Lower lobe of right lung (tissue), 2 donors: ENCODE results near the gene LSAMP. TPM values are rescaled to one million over a fixed set of nuclear protein-coding genes. Genes with fewer than 3 reads are reported as not detected.

Experiments
- ATAC-seq, 2 donors: fragments of 200-7000 bp; cut with Tn5 transposase; one replicate each; pipeline ENCODE4 v1.9.1; 2020 to 2022; ENCODE audit warnings: mild to moderate bottlenecking in 2 of 2, moderate library complexity in 2 of 2
- DNase-seq: peaks from one replicate; pipeline ENCODE4 v3.0.0-alpha.2; 2020
- H3K27ac ChIP-seq: fragments of 200-600 bp; one replicate; pipeline ENCODE4 v1.8.0; 2022
- H3K27me3 ChIP-seq: fragments of 200-600 bp; one replicate; pipeline ENCODE4 v1.8.0; 2022; ENCODE audit warnings: low read depth
- H3K36me3 ChIP-seq: fragments of 200-600 bp; one replicate; pipeline ENCODE4 v1.8.0; 2022; ENCODE audit warnings: mild to moderate bottlenecking
- H3K4me1 ChIP-seq: fragments of 200-600 bp; one replicate; pipeline ENCODE4 v1.8.0; 2022
- H3K4me3 ChIP-seq: fragments of 200-600 bp; one replicate; pipeline ENCODE4 v1.8.0; 2022; ENCODE audit warnings: mild to moderate bottlenecking
- H3K9me3 ChIP-seq: fragments of 200-600 bp; one replicate; pipeline ENCODE4 v1.8.0; 2022
- CTCF ChIP-seq: fragments of 200-600 bp; IDR thresholded peaks from one replicate; pipeline ENCODE4 v1.8.0; 2022; ENCODE audit warnings: antibody characterized with exemption, mild to moderate bottlenecking
- intact Hi-C: fragments of 100-400 bp; cut with DNase I; formaldehyde crosslinking; loops from one replicate; pipeline ENCODE4 v1.11.0; 2022
- total RNA-seq: library from RNA; stranded (reverse); fragmentation: NEBNext Ultra II Directional; extraction: Animal tissue kit (Norgen Biotek cat#: 25700); gene quantifications from one replicate; pipeline ENCODE4 v1.2.1, GENCODE V29; 2021
- donor health status: DM: no; HTN: yes; CAD: no; lungs with severe emphysema.

The LSAMP gene
- total RNA-seq, 1 donor from 2014 or later, result 20.1 TPM

- no peaks in the 10 kb centered on the region for H3K27me3 ChIP-seq
- no peaks in the 10 kb centered on the region for H3K9me3 ChIP-seq
- TF ChIP-seq CTCF, result no peak
- H3K4me1 ChIP-seq, result no peaks in the 10 kb centered on the region
- H3K4me3 ChIP-seq, result no peak overlapping the region
- DNase-seq, result no peak
- no peak for ATAC-seq
- no peaks in the 10 kb centered on the region for H3K36me3 ChIP-seq
- intact Hi-C loops, result no loop called here
- no peak overlapping the region for H3K27ac ChIP-seq
Observed at GRCh38 chr3:115822579-115822978, 622.7 kb downstream of the LSAMP start.

- peak; percentile 48 for DNase-seq
- intact Hi-C loops, result no loop called here
Observed at GRCh38 chr3:115819785-115820384, 625.4 kb downstream of the LSAMP start.

GRCh38 chr3:115814778-115815380 lies 630.4 kb downstream of the LSAMP start:
- H3K4me3 ChIP-seq, result no peak overlapping the region
- peak; percentile 77 to 80 for ATAC-seq
- peak; percentile 94 for TF ChIP-seq CTCF

More at GRCh38 chr3:115819785-115820384, 625.4 kb downstream of the LSAMP start:
- Histone ChIP-seq H3K27me3 (no peaks in the 10 kb centered on the region), H3K9me3 (no peaks in the 10 kb centered on the region), H3K4me3 (no peak overlapping the region), H3K27ac (no peak overlapping the region), H3K4me1 (no peaks in the 10 kb centered on the region), H3K36me3 (no peaks in the 10 kb centered on the region)
- peak; percentile 95 for TF ChIP-seq CTCF
- peak; percentile 87 to 89 for ATAC-seq

GRCh38 chr3:115814006-115814405 lies 631.3 kb downstream of the LSAMP start:
- Histone ChIP-seq H3K9me3 (no peaks in the 10 kb centered on the region), H3K27ac (no peak overlapping the region), H3K27me3 (no peaks in the 10 kb centered on the region), H3K4me3 (no peak overlapping the region), H3K4me1 (no peaks in the 10 kb centered on the region), H3K36me3 (no peaks in the 10 kb centered on the region)
- intact Hi-C loops, result no loop called here
- no peak for TF ChIP-seq CTCF
- ATAC-seq (no peak), DNase-seq (no peak)

More at GRCh38 chr3:115814778-115815380, 630.4 kb downstream of the LSAMP start:
- no peaks in the 10 kb centered on the region for H3K9me3 ChIP-seq
- H3K27me3 ChIP-seq, result no peaks in the 10 kb centered on the region
- peak; percentile 62 for DNase-seq
- intact Hi-C loops, result no loop called here
- no peaks in the 10 kb centered on the region for H3K36me3 ChIP-seq
- H3K27ac ChIP-seq, result no peak overlapping the region
- no peaks in the 10 kb centered on the region for H3K4me1 ChIP-seq

- no peak for ATAC-seq
- TF ChIP-seq CTCF, result no peak
- intact Hi-C loops, result no loop called here
Observed at GRCh38 chr3:115808816-115809215, 636.5 kb downstream of the LSAMP start.

More at GRCh38 chr3:115808816-115809215, 636.5 kb downstream of the LSAMP start:
- no peaks in the 10 kb centered on the region for H3K27me3 ChIP-seq
- H3K4me3 ChIP-seq, result no peak overlapping the region
- H3K9me3 ChIP-seq, result no peaks in the 10 kb centered on the region
- no peak overlapping the region for H3K27ac ChIP-seq
- no peaks in the 10 kb centered on the region for H3K4me1 ChIP-seq
- no peak for DNase-seq
- H3K36me3 ChIP-seq, result no peaks in the 10 kb centered on the region
